Measurements from ENCODE around the gene AFF4. TPM values are rescaled to one million over a fixed set of nuclear protein-coding genes. Genes with fewer than 3 reads are reported as not detected.

AFF4 gene
- polyA plus RNA-seq, 1 of the 3 experiments (the other 2 are of a cell fraction) = 8.1 TPM

DNA sequence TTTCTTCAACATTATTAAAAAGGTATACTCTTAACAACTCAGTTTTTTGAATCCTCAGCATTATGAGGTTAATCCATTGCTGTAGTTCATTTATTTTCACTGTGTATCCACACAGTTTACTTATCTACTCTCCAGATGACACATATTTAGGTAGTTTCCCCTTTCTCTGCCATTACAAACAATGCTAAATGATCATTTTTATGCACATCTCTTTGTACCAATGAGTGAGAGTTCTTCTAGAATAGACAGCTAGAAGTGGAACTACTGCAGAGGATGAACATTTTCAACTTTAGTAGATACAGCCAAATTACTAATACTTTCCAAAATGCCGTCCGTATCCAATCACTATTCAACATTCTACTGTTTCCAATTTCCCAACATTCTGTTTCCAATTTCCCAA, 11.5 kb downstream of the AFF4 start (continued):
- TF ChIP-seq, protein P1, sequence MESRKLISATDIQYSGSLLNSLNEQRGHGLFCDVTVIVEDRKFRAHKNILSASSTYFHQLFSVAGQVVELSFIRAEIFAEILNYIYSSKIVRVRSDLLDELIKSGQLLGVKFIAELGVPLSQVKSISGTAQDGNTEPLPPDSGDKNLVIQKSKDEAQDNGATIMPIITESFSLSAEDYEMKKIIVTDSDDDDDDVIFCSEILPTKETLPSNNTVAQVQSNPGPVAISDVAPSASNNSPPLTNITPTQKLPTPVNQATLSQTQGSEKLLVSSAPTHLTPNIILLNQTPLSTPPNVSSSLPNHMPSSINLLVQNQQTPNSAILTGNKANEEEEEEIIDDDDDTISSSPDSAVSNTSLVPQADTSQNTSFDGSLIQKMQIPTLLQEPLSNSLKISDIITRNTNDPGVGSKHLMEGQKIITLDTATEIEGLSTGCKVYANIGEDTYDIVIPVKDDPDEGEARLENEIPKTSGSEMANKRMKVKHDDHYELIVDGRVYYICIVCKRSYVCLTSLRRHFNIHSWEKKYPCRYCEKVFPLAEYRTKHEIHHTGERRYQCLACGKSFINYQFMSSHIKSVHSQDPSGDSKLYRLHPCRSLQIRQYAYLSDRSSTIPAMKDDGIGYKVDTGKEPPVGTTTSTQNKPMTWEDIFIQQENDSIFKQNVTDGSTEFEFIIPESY (IDR thresholded peaks at IDR 0.05; ENCODE audit: borderline replicate concordance, low read depth) = no peak
- TF ChIP-seq, protein P2, sequence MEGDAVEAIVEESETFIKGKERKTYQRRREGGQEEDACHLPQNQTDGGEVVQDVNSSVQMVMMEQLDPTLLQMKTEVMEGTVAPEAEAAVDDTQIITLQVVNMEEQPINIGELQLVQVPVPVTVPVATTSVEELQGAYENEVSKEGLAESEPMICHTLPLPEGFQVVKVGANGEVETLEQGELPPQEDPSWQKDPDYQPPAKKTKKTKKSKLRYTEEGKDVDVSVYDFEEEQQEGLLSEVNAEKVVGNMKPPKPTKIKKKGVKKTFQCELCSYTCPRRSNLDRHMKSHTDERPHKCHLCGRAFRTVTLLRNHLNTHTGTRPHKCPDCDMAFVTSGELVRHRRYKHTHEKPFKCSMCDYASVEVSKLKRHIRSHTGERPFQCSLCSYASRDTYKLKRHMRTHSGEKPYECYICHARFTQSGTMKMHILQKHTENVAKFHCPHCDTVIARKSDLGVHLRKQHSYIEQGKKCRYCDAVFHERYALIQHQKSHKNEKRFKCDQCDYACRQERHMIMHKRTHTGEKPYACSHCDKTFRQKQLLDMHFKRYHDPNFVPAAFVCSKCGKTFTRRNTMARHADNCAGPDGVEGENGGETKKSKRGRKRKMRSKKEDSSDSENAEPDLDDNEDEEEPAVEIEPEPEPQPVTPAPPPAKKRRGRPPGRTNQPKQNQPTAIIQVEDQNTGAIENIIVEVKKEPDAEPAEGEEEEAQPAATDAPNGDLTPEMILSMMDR (IDR thresholded peaks at IDR 0.05) = no peak
- TF ChIP-seq, protein P3, sequence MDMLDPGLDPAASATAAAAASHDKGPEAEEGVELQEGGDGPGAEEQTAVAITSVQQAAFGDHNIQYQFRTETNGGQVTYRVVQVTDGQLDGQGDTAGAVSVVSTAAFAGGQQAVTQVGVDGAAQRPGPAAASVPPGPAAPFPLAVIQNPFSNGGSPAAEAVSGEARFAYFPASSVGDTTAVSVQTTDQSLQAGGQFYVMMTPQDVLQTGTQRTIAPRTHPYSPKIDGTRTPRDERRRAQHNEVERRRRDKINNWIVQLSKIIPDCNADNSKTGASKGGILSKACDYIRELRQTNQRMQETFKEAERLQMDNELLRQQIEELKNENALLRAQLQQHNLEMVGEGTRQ (IDR thresholded peaks at IDR 0.05; ENCODE audit: borderline replicate concordance, low read depth, low read length) = no peak

DNA sequence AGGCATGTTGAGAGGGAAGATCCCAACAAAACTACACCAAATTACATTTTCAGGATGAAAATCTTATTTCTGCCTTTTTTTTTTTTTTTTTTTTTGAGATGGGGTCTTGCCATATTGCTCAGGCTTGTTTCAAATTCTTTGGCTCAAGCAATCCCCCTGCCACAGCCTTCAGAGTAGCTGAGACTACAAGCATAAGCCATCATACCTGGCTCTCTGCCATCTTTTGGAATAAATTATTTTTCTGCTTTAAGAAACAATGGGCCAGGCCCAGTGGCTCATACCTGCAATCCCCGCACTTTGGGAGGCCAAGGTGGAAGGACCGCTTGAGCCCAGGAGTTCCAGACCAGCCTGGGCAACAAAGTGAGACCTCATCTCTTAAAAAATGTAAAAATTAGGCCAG, 14.3 kb downstream of the AFF4 start:
- H3K27me3 ChIP-seq (ENCODE audit: insufficient read depth) = no peaks in the 10 kb centered on the region
- no peak overlapping the region for H3K4me2 ChIP-seq
- H2AFZ ChIP-seq (ENCODE audit: low read depth) = no peak overlapping the region
- no peak overlapping the region for H3K9ac ChIP-seq
- peaks cover 100% of the 10 kb centered on the region for H3K79me2 ChIP-seq (ENCODE audit: insufficient read depth)
- WGBS (ENCODE audit: low lambda C conversion rate) = 100% methylated on average over 2 of the region's 2 CpGs
- H4K20me1 ChIP-seq (ENCODE audit: insufficient read depth) = peaks cover 98% of the 10 kb centered on the region
- peaks cover 5 to 30% of the 10 kb centered on the region in 2 experiments for H3K36me3 ChIP-seq (replicated peaks in 1 of 2; ENCODE audit: control insufficient read depth in 1 of 2, insufficient read depth in 2 of 2, low read length in 1 of 2)
- peaks cover 0 to 14% of the 10 kb centered on the region in 2 experiments; a peak in 2 of 4 replicates for H3K4me1 ChIP-seq (ENCODE audit: control insufficient read depth in 1 of 2, insufficient read depth in 2 of 2, low read depth in 1 of 2, low read length in 1 of 2)
- no peaks in the 10 kb centered on the region for H3K9me3 ChIP-seq
- no peaks in the 10 kb centered on the region for H3K9me2 ChIP-seq
- peaks cover 34% of the 10 kb centered on the region for H3F3A ChIP-seq (replicated peaks; ENCODE audit: insufficient read depth)
- no peak overlapping the region for H3K4me3 ChIP-seq (ENCODE audit: low read depth in 2 of 2, low read length in 1 of 2)
- DNase-seq = no peak
- ChIA-PET CTCF (interaction anchor here (0.5 kb wide), 1 partner anchor 32 kb away, joined by 3 read pairs; no protein-coding TSS in a partner anchor), POLR2A (no interaction called here)
- peak overlapping the region in 1 of 2 experiments; percentile 85; a peak in 2 of 4 replicates for H3K27ac ChIP-seq (ENCODE audit: low read depth in 2 of 2, low read length in 1 of 2)
- TF ChIP-seq, protein P3 (IDR thresholded peaks at IDR 0.05; ENCODE audit: borderline replicate concordance, low read depth, low read length) = no peak
- no peak for TF ChIP-seq TCF12 (IDR thresholded peaks at IDR 0.05)
- TF ChIP-seq RFX5 (IDR thresholded peaks at IDR 0.05; ENCODE audit: low read length) = no peak
- TF ChIP-seq EP300 (IDR thresholded peaks at IDR 0.05; ENCODE audit: borderline replicate concordance in 1 of 2, low read depth in 1 of 2, low read length in 1 of 2) = no peak
- TF ChIP-seq, protein P4, sequence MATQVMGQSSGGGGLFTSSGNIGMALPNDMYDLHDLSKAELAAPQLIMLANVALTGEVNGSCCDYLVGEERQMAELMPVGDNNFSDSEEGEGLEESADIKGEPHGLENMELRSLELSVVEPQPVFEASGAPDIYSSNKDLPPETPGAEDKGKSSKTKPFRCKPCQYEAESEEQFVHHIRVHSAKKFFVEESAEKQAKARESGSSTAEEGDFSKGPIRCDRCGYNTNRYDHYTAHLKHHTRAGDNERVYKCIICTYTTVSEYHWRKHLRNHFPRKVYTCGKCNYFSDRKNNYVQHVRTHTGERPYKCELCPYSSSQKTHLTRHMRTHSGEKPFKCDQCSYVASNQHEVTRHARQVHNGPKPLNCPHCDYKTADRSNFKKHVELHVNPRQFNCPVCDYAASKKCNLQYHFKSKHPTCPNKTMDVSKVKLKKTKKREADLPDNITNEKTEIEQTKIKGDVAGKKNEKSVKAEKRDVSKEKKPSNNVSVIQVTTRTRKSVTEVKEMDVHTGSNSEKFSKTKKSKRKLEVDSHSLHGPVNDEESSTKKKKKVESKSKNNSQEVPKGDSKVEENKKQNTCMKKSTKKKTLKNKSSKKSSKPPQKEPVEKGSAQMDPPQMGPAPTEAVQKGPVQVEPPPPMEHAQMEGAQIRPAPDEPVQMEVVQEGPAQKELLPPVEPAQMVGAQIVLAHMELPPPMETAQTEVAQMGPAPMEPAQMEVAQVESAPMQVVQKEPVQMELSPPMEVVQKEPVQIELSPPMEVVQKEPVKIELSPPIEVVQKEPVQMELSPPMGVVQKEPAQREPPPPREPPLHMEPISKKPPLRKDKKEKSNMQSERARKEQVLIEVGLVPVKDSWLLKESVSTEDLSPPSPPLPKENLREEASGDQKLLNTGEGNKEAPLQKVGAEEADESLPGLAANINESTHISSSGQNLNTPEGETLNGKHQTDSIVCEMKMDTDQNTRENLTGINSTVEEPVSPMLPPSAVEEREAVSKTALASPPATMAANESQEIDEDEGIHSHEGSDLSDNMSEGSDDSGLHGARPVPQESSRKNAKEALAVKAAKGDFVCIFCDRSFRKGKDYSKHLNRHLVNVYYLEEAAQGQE (IDR thresholded peaks at IDR 0.05; ENCODE audit: low read depth, low read length) = no peak
